Right cardiac atrium (tissue), 5 donors: ENCODE data around the gene LCLAT1. TPM values are rescaled to one million over a fixed set of nuclear protein-coding genes. Genes with fewer than 3 reads are reported as not detected.

Experiments used
- ATAC-seq, 2 donors: fragments of 200-7000 bp; cut with Tn5 transposase; one replicate each; pipeline versions ENCODE4 v1.8.0 to v1.9.1; 2020; ENCODE audit warnings: moderate library complexity in 2 of 2, mild to moderate bottlenecking in 1 of 2
- DNase-seq, 3 donors: peaks; one replicate each; pipeline ENCODE4 v3.0.0-alpha.2; 2020
- H3K27ac ChIP-seq: one replicate; pipeline ENCODE4 v1.5.1; 2013; ENCODE audit warnings: mild to moderate bottlenecking, low read length, control low read depth, moderate library complexity
- H3K27me3 ChIP-seq: one replicate; pipeline ENCODE4 v1.6.1; 2013; ENCODE audit not compliant: control insufficient read depth, insufficient read depth
- H3K4me1 ChIP-seq: one replicate; pipeline ENCODE4 v1.6.1; 2013; ENCODE audit warnings: low read length; ENCODE audit not compliant: control insufficient read depth, insufficient read depth
- H3K4me3 ChIP-seq: one replicate; pipeline ENCODE4 v1.5.1; 2013; ENCODE audit warnings: low read length, control low read depth
- H3K9me3 ChIP-seq: one replicate; pipeline ENCODE4 v1.6.1; 2013; ENCODE audit warnings: low read length; ENCODE audit not compliant: control insufficient read depth
- WGBS: extraction: QIAGEN DNeasy Blood & Tissue Kit; methylation state at CpG from one replicate; pipeline ENCODE4 v1.1.7; 2013; 5-methylcytosine and 5-hydroxymethylcytosine counted together
- intact Hi-C, 4 donors: fragments of 100-400 bp; cut with DNase I; formaldehyde crosslinking; loops; one replicate each; pipeline versions ENCODE4 v1.11.0 to v1.14.0; 2022 to 2023
- polyA plus RNA-seq: library from polyadenylated mRNA; stranded (reverse); fragments of 200-250 nt; gene quantifications from one replicate; pipeline ENCODE4 v1.2.3, GENCODE V29; 2013
- total RNA-seq, 4 donors: library from RNA; stranded (reverse); fragmentation: NEBNext Ultra II Directional; extraction: Animal tissue kit (Norgen Biotek cat#: 25700); gene quantifications; one replicate each; pipeline ENCODE4 v1.2.1, GENCODE V29; 2021
- donor health status: healthy with polysubstance abuse.
- donor health status: DM: no; HTN: yes; CAD: no.
- donor health status: DM: no; HTN: no; CAD: no.
- donor health status: DM: no; HTN: yes; CAD: no; lungs with severe emphysema.
- donor health status: DM: yes; HTN: yes; CAD: no.

The LCLAT1 gene
- total and polyA plus RNA-seq, 5 donors = 5.1 to 18.7 (median 16.0) TPM

DNA sequence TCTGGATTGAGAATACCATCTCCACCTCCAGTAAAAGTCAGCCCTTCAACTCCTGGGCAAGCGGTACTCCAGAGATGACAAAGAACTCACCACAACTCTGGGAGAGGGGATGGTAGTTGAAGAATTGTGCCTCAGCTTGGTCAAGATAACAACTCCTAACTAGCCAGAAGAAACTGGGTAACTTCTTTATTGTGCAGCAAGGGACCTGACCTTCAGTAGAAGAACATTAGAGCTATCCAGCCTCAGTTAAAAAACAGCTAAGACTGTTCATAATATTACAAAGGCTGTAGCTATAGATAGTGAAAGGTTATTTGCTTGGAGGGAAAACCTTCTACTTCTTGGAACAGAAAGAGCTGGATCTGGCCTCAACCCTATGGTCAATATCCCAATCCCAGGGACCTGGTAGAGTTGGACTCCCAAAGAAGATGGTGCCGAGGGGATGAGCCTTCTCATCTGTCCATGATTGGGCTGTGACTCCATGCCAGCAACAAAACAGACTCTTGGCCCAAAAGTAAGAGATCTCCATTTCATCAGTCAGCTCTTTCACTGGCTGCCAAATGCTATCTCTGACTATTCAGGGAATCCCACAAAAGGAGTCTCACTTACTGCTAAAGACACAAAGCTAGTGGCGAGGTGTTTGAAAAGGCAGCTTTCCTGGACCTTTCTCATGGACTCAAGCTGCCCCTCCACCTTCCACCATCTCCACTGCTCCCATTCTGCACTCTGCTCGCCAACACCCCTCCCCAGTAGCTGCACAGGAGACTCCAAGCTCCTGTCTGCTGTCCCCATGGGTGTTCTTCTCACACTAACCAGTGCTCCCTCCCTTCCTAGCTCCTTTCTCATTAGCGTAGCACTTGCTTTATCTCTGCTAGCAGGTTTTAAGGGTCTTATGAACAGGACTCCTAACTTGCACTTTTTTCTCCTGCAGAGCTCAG lies 214.4 kb downstream of the LCLAT1 start:
- no peak for DNase-seq
- no peak overlapping the region for H3K27ac ChIP-seq
- H3K27me3 ChIP-seq = no peaks in the 10 kb centered on the region
- WGBS = 74% methylated on average over 5 of the region's 5 CpGs
- ATAC-seq = no peak
- no peak overlapping the region for H3K4me3 ChIP-seq
- no peaks in the 10 kb centered on the region for H3K9me3 ChIP-seq
- intact Hi-C loops = no loop called here
- H3K4me1 ChIP-seq = no peaks in the 10 kb centered on the region

DNA sequence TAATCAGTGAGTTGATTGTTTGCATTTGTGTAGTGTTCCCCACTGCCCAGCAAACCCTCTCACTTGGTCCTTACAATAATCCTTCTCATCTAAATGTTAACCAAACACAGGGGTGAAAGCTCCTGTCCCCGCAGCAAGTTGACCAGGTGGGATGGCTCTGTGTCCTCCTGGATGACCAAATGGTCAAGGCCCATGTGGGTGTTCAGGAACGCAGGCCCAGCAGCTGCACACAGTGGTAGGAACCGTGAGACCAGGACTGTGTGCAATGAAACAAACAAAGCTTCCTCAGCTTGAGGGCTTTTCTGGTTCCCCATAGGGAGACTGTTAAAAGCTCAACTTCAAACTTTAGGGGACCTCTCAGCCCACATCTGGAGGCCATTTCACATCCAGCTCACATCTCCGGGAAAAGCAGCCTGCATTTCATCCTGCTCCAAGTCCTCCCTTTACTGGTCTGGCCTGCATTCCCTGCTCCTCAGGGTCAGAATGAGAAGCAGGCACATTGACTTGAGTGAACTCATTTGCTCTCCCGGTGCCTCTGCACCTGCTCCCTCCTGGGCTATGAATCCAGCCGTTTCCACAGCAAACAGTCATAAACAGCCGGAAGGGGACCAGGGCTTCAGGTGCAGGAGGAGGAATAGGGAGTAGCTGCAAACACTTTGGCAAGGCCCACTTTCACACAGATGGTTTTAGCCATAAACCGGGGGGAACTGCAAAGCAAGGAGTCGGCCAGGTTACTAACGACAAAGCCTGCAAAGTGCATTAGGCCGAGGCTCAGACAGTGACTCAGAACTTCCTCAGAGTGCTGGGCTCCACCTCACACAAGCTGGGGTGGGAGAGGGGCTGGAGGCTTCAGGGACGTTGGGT lies 215.5 kb downstream of the LCLAT1 start:
- 72% methylated on average over 12 of the region's 12 CpGs for WGBS

DNA sequence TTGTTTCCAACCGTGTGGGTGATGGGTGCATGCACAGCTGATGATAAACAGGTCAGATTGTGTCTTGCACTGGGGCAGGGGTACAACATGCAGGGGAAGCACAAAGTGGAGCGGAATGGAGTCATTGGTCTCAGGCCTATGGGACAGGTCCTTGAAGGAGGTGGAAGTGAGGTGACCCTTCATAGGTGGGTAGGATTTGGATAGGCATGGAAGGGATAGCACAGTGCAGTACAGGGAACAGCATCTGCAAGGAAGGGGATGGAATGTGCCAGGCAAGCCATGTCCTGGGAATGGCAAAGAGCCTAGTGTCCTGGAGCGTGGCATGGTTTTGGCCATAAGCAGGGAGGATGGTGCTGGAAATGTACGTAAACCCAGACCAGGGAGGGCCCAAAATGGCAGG lies 216.3 kb downstream of the LCLAT1 start:
- H3K27ac ChIP-seq = no peak overlapping the region
- H3K4me1 ChIP-seq = no peaks in the 10 kb centered on the region
- 96% methylated on average over 4 of the region's 4 CpGs for WGBS
- H3K27me3 ChIP-seq = no peaks in the 10 kb centered on the region
- intact Hi-C loops = no loop called here
- no peak overlapping the region for H3K4me3 ChIP-seq
- H3K9me3 ChIP-seq = no peaks in the 10 kb centered on the region
- ATAC-seq (no peak), DNase-seq (no peak)

More for the DNA sequence above, 215.5 kb downstream of the LCLAT1 start:
- no peak overlapping the region for H3K4me3 ChIP-seq
- no peak for ATAC-seq
- H3K4me1 ChIP-seq = no peaks in the 10 kb centered on the region
- intact Hi-C loops = no loop called here
- H3K27ac ChIP-seq = no peak overlapping the region
- DNase-seq = no peak
- H3K9me3 ChIP-seq = no peaks in the 10 kb centered on the region
- H3K27me3 ChIP-seq = no peaks in the 10 kb centered on the region

DNA sequence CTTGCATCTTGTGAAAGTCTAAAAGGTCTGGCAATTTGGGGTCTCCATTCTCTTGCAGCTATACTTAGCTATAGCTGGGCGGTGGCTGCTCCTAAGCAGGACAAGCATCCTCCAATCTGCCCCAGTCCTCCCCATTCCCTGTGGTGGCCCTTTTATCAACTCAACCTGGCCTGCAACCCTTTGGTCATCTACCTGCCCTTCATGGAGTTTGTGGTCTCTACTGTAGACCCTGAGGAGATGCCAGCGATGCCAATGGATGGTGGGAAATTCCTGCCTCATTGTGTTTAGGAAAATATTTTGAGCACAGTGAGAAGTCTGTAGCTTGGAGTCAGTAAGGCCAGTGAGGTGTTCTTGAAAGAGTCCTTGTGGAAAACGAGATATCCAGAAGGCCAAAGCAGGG lies 216.8 kb downstream of the LCLAT1 start:
- H3K4me1 ChIP-seq = no peaks in the 10 kb centered on the region
- ATAC-seq = no peak
- H3K27ac ChIP-seq = no peak overlapping the region
- no peak for DNase-seq
- intact Hi-C loops = no loop called here
- H3K4me3 ChIP-seq = no peak overlapping the region
- H3K27me3 ChIP-seq = no peaks in the 10 kb centered on the region
- WGBS = 92% methylated on average over 3 of the region's 3 CpGs
- H3K9me3 ChIP-seq = no peaks in the 10 kb centered on the region

DNA sequence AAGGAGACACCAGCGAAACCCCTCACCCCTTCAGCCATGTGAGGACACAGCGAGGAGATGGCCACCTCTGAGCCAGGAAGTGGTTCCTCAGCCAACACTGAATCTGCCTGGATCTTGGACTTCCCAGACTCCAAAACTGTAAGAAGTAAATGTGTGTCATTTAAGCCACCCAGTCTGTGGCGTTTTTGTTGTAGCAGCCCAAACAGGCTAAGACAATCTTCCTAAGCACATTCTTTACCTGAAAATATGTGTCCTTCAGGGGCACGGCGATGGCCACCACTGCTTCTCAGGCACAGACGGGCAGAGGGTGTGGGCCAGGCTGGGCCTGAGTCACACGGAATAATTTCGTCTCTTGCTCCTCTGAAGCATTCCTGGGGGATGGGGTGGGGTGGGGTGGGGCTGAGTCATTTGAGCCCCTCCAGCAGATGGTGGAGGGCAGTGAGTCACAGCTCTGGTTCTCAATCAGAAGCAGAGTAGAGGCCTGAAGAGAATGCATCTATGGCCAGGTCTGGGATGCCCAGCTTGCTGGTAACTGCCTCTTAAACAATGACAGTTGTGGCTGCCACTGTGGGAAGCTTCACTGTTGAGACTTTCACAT lies 217.8 kb downstream of the LCLAT1 start:
- H3K27ac ChIP-seq = no peak overlapping the region
- peaks cover 3% of the 10 kb centered on the region for H3K9me3 ChIP-seq
- intact Hi-C loops = no loop called here
- H3K4me1 ChIP-seq = no peaks in the 10 kb centered on the region
- DNase-seq (no peak), ATAC-seq (peak in 1 of 2 donors; percentile 25)
- H3K4me3 ChIP-seq = no peak overlapping the region
- no peaks in the 10 kb centered on the region for H3K27me3 ChIP-seq
- WGBS = 84% methylated on average over 8 of the region's 8 CpGs

DNA sequence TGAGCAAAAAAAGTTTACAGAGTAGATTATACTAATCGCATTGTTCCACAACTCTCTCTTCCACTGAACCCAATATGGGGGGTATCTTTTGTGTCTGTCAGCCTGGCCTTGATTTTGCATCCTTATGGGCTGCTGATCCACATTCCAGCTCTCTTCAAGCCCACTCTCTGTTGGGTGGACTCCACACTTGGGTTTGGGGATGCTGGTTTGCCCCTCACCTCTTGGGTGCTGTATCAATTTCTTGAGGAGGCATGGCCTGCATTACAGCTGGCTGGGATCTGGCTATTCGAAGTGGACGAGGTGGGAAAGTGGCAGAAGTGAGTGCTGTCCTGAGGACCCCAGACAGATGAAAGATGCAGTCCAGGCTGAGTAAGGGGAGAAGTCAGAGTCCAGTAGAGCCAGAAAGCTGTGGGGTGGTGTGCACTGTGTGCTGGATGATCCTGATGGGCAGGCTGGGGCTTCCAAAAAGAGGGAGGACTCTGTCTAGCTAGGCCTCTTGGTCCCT lies 218.8 kb downstream of the LCLAT1 start:
- DNase-seq = no peak
- no peak for ATAC-seq
- no peaks in the 10 kb centered on the region for H3K27me3 ChIP-seq
- H3K27ac ChIP-seq = no peak overlapping the region
- intact Hi-C loops = no loop called here
- H3K4me3 ChIP-seq = no peak overlapping the region
- 91% methylated on average over 3 of the region's 3 CpGs for WGBS
- peaks cover 3% of the 10 kb centered on the region for H3K9me3 ChIP-seq
- no peaks in the 10 kb centered on the region for H3K4me1 ChIP-seq

DNA sequence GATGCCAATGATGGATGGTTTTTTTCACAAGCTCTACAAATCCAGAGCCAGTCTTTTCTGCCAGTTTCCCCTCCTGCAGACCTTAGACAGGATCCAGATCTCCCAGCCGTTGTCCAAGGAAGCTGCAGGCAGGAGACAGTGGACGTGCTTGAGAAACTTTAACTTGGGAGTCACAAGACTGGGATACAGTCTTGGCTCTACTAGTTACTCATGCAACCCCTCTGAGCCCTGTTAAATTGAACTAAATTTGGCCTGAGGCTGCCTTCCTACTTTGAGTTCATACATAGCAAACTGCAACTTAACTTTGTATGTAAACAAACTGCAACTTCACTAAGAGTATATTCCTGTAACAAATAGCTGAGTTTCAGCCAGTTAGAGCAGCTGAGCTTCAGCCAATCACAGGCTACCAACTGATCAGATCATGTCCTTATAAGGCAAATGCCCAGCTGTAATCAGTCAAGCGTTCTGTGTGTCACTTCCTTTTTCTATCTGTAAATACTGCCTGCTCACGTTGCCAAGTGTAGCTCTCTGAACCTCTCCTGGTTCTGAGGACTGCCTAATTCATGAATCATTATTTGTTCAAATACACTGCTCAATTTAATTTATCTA lies 219.3 kb downstream of the LCLAT1 start:
- 44% methylated on average over 4 of the region's 4 CpGs for WGBS
- H3K9me3 ChIP-seq = peaks cover 3% of the 10 kb centered on the region
- DNase-seq (no peak), ATAC-seq (peak; percentile 41 to 55)
- H3K27ac ChIP-seq = no peak overlapping the region
- H3K4me3 ChIP-seq = no peak overlapping the region
- intact Hi-C loops = no loop called here
- H3K27me3 ChIP-seq = no peaks in the 10 kb centered on the region
- H3K4me1 ChIP-seq = no peaks in the 10 kb centered on the region

DNA sequence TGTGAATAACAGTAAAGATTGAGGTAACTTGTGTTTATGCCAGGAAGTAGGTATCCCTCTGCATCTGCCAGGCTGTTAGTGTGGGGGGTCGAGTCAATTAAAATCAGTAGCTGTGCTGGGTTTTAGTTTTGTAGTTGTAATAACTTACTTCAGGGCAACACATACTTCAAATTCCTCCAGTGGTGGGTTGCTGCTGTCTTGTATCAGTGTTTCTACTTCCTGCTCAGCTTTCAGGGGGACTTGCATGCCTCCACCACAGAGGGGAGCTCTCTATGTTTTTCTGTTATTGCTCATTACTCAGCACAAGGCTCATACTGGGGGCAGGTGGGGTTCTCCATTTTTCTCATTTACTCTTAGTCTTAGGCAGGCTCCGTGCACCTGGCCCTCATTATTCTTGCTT lies 223.4 kb downstream of the LCLAT1 start:
- ATAC-seq (no peak), DNase-seq (no peak)
- Histone ChIP-seq H3K4me3 (no peak overlapping the region), H3K9me3 (peaks cover 3% of the 10 kb centered on the region), H3K4me1 (no peaks in the 10 kb centered on the region), H3K27ac (no peak overlapping the region), H3K27me3 (no peaks in the 10 kb centered on the region)
- intact Hi-C loops = no loop called here
- WGBS = 79% methylated on average over 2 of the region's 2 CpGs

DNA sequence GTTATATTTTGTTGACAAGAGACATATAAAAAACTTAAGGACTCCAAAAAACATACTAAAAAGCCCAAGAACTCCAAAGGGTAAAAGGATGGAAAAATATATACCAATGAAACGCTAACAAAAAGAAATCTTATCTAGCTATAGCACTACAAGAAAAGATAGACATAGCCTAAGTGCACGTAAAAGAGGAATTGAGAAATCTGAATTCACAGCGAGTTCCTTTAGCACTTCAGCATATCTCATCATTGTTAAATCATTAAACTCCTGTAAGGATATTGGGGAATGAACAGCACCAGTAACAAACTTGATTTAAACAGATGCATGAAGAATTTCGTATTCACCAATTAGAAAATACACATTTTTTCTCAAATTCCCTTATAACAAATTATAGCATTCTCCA lies 226.1 kb downstream of the LCLAT1 start:
- WGBS = 86% methylated on average over 4 of the region's 4 CpGs
- intact Hi-C loops = no loop called here

DNA sequence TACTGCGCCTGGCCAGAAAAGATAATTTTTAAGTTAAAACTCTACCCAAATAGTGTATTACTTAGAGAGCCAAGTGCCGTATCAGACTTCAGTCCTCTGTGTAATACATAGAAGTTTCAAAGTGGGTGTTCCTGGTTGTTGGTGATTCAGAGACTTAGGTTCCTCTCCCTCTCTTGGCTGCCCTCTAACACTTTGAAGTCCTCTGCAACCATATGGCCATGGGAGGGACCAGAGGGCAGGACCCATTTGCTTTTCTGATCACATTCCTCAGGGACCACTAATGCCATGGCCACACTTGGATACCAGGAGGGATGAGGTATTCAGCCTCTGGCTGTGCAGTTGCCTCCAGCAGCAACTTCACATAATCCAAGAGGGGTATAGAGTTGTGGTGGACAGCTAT lies 228.7 kb downstream of the LCLAT1 start:
- Histone ChIP-seq H3K4me3 (no peak overlapping the region), H3K4me1 (no peaks in the 10 kb centered on the region), H3K27me3 (no peaks in the 10 kb centered on the region), H3K27ac (no peak overlapping the region), H3K9me3 (no peaks in the 10 kb centered on the region)
- intact Hi-C loops = no loop called here
- DNase-seq (no peak), ATAC-seq (no peak)
- WGBS = 86% methylated on average over 2 of the region's 2 CpGs

More for the DNA sequence above, 226.1 kb downstream of the LCLAT1 start:
- DNase-seq (no peak), ATAC-seq (no peak)
- Histone ChIP-seq H3K4me1 (no peaks in the 10 kb centered on the region), H3K27ac (no peak overlapping the region), H3K27me3 (no peaks in the 10 kb centered on the region), H3K9me3 (peaks cover 3% of the 10 kb centered on the region), H3K4me3 (no peak overlapping the region)
